ENCODE data around the gene SLC37A4.
A peak's percentile ranks its signal among the peaks of the same experiment; 100 is the strongest.
"Not testable (repeated sequence)": the region's sequence is repeated elsewhere in the genome, so short reads cannot be mapped to it uniquely, and the experiment has no call there.

SLC37A4 gene

DNA sequence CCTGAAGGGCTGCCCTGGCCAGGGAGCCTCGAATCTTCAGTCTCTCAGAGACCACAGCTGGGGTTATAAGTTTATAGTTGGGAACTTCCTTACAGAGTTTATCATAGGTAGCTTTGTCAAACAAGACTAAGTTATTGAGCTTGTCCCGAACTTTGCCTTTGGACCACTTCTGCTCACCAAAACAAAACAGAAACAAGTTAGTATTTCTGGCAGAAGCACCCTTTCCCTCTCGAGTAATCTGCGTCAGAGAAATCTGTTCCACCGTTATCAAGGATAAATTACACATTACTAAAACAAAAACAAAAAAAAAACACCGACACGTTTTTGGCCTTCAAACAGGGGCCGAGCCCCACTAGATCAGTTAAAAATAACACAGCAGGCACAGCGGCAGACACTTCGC is 13.3 kb downstream of the SLC37A4 start:
- DNase-seq (ENCODE audit: low read depth), result not testable (repeated sequence)

DNA sequence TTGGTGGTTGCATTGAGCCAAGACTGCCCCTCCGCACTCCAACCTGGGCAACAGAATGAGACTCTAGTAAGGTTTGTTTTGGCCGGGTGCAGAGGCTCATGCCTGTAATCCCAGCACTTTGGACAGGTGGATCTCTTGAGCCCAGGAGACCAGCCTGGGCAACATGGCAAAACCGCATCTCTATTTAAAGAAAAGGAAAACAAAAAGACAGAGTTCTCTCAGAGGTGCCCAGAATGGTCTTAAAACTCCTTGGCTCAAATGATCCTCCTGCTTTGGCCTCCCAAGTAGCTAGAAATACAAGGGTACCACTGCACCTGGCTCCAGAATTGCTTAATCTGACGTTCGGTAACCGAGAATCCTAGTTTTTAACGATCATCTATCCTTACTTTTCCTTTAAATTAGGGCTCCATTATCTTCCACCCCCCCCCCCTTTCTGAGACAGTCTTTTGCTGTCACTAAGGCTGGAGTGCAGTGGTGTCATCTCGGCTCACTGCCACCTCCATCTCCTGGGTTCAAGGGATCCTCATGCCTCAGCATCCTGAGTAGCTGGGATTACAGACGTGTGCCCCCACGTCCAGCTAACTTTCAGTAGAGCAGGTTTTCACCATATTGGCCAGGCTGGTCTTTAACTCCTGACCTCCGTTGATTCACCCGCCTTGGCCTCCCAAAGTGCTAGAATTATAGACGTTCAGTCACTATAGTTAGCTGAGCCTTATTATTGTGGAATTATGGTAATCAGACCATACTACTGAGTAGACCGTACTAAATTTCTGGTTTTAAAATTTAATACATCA is 14.3 kb downstream of the SLC37A4 start:
- DNase-seq (ENCODE audit: low read depth), result no peak

DNA sequence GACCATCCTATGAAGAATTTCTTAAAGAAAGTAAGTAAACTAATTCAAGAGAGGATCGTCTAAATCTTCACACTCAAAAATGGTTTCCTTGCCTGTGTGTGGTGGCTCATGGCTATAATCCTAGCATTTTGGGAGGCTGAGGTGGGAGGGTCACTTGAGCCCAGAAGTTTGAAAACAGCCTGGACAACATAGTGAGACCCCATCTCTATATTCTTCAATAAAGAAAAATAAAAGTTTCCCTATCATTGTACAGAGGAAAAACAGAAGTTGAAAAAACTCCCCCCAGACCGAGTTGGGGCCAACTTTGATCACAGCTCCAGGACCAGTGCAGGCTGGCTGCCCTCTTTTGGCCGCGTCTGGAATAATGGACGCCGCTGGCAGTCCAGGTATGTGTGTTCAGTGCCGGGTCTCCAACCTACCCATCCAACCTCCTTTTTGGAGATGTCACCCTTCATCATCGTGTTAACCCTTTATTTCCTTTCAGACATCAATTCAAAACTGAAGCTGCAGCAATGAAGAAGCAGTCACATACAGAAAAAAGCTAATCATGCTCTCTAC is 15.5 kb downstream of the SLC37A4 start:
- DNase-seq (ENCODE audit: low read depth), result no peak

DNA sequence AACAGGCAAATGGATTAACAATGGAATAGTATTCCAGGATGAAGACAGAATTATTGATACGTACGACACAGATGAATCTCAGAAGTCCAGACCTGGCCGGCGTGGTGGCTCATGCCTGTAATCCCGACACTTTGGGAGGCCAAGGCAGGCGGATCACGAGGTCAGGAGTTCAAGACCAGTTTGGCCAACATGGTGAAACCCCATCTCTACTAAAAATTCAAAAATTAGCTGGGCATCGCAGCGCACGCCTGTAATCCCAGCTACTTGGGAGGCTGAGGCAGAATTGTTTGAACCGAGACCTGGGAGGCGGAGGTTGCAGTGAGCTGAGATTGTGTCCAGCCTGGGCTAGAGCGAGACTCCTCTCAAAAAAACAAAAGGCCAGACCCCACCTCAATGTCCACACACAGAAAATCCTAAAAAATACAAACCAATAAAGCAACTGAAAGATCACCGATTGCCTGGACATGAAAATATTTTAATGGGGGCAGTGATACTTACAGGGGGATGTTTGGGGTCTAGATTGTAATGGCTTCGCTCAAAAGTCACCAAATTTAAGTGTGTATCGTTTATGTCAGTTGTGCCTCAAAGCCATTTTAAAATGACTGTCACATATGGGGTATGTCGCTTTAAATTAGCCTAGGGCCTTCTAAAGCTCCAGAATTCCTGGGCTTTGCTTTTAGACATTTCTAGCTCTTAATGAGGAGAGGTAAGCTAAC is 16.3 kb downstream of the SLC37A4 start:
- DNase-seq (ENCODE audit: low read depth), result no peak

DNA sequence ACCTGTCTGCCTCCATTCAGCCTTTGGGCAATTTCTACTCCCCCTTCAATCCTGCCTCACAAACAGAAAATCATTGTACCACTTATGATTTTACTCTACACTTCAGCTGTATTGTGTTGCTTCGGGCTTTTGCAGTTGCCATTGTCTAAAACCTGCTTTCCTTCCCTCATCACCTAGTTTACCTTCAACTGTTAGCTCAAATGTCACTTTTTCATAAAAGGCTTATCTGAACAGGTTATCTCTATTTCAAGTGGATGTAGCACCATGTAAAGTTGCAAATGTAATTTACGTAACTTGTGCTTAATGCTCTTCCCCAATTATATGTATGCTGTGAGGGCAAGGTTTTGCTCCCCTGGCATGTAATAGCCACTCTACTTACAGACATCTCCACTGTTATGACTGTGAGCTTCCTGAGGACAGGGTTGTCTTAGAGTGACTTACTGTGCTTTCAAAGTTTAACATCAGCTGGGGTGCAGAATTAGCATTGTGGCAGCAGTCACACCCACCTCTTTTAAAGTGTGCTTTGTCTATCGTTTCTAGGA is 18.0 kb downstream of the SLC37A4 start:
- no peak for DNase-seq (ENCODE audit: low read depth)

GRCh38 chr11:119011476-119012053 is 19.1 kb downstream of the SLC37A4 start:
- no peak for DNase-seq (ENCODE audit: low read depth)

DNA sequence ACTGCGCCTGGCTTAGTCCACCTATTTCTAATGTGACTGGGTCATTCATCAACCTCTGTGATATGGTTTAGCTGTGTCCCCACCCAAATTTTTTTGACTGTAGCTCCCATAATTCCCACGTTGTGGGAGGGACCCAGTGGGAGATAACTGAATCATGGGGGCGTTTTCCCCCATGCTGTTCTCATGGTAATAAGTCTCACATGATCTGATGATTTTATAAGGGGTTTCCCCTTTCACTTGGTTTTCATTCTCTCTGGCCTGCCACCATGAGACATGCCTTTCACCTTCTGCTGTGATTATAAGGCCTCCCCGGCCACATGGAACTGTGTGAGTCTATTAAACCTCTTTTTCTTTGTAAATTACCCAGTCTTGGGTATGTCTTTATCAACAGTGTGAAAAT is 24.0 kb downstream of the SLC37A4 start:
- DNase-seq (ENCODE audit: low read depth), result no peak

DNA sequence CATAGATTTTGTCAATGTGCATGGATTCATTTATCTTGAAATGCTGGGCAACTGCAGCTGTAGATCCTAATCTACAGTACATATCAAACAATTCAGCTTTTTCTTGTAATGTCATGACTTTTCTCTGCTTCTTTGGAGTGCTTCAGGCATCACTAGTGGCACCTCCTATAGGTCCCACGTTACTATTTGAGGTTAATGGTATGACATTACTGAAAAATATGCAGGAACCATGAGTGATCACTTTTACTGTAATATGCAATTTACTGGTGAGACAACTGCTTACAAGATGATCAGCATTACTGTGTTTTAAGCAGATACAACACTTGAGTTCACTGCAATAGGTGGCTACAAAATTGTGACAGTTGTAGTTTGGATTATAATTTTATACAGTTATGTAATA is 29.8 kb downstream of the SLC37A4 start:
- DNase-seq (ENCODE audit: low read depth), result no peak

DNA sequence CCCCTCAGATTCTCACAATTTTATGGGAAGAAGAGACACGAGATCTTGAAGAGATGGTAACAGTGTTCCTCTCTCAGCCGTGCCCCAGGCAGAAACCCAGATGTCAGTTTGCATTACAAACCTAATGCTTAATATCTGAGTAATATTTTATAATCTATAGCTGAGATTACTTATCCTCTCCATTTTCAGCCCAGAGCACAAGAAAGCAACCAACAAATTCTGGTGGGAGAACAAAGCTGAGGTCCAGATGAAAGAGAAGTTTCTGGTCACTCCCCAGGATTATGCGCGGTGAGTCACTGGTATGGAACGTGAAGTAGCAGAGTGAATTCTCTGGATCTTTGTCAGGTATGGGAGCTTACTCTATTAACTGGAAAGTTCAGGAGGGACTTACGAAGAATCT is 31.9 kb downstream of the SLC37A4 start:
- DNase-seq (ENCODE audit: low read depth), result peak; percentile 28

DNA sequence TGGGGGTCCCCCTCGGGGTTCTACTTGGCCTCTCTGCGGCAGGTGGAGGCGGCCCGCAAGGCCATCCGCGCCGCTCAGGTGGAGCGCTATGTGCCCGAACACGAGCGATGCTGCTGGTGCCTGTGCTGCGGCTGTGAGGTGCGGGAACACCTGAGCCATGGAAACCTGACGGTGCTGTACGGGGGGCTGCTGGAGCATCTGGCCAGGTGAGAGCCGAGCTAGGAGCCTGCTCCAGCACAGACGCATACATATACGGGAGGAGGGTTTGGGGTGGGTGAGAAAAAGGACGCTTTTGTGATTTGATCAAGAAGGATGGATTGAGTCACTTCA is 32.3 kb downstream of the SLC37A4 start:
- DNase-seq (ENCODE audit: low read depth), result no peak

GRCh38 chr11:118997627-118998387 is 32.9 kb downstream of the SLC37A4 start, which contains the start of gene CENATAC:
Gene CENATAC (plus strand): TSS chr11:118998138. CDS start chr11:118998198, 60 bp downstream.
- DNase-seq (ENCODE audit: low read depth), result peak; percentile 85

DNA sequence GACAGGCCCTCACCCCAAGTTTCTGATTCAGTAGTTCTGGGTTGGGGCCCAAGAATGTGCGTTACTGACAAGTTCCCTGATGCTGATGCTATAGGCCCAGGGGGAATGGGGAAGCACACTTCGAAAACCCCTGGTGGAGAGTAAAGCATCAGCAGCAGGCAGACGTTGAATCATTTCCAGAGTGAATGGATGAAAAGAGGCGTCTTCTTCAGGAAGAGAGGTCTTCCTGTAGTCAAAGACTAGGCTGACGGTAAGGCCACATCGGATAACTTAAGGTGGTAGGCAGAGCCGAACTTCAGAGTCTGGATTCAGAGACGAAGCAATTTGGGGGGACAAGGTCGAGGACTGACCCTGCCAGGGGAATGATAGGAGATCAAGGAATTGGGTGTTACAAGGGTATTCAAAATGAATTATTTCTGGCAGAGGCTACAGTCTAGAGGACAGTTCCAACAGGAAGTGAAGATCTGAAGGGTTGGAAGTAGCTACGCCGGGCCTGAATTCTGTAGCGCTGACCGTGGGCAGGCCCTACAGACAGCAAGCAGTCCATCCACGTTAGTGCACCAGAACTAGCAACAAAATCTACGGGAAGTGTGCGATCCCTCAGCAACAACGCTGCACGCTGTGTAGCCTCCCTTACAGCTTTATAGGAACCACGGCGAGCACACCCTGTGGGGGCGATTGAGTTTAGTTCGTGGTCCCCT is 33.6 kb downstream of the SLC37A4 start:
- DNase-seq (ENCODE audit: low read depth), result no peak

- DNase-seq (ENCODE audit: low read depth), result not testable (repeated sequence)
These were observed 39.1 kb downstream of the SLC37A4 start for GRCh38 chr11:118991486-118992038.

GRCh38 chr11:118988280-118988679 is 42.4 kb downstream of the SLC37A4 start:
- no peak for DNase-seq (ENCODE audit: low read depth)

DNA sequence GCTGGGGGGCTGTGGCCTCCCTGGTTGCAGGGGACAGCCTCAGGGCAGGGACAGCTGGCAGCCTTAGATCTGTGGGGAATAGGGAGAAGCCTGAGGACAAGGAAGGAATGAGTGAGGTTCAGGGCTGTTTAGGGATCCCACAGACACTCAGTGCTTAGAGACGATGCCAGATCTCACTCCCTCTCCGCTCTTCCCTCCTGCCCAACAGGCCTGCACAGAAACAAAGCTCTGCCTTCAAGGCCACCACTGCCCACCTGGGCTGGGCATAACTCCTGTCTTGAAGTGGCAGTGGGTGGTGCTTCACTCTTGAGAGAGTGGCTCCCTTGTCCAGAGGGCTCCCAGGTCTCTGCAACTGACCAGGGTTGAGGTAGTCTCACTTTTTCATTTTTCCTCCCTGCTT is 45.9 kb downstream of the SLC37A4 start:
- no peak for DNase-seq (ENCODE audit: low read depth)

- not testable (repeated sequence) for DNase-seq (ENCODE audit: low read depth)
These were observed 46.3 kb downstream of the SLC37A4 start for GRCh38 chr11:118984337-118984736.

DNA sequence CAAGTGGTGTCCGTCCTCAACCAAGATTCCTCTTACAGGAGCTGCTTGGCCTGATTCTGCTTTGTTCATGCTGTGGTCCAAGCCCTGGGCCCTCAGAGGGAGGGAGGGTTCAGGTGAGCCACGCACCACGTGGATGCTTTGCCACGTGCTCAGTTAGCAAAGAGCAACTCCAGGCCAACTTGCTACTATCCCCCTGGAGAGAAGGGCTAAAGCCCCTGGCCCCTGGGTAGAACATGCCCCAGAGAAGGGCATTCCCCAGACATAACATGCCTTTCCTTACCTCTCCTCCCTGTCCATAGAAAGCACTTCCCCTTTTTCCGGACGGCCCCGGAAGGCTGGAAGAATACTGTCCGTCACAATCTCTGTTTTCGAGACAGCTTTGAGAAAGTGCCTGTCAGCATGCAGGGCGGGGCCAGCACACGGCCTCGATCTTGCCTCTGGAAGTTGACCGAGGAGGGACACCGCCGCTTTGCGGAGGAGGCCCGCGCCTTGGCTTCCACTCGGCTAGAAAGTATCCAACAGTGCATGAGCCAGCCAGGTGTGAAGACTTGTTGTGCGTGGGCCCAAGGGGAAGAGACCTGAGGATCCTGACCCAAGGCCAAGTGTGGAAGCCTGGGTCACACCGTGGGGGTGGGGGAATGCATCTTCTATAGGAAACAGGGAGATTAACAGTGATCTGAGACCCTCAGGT is 50.3 kb downstream of the SLC37A4 start:
- no peak for DNase-seq (ENCODE audit: low read depth)

- DNase-seq (ENCODE audit: low read depth), result no peak
These were observed 51.2 kb downstream of the SLC37A4 start for GRCh38 chr11:118979434-118979833.

DNA sequence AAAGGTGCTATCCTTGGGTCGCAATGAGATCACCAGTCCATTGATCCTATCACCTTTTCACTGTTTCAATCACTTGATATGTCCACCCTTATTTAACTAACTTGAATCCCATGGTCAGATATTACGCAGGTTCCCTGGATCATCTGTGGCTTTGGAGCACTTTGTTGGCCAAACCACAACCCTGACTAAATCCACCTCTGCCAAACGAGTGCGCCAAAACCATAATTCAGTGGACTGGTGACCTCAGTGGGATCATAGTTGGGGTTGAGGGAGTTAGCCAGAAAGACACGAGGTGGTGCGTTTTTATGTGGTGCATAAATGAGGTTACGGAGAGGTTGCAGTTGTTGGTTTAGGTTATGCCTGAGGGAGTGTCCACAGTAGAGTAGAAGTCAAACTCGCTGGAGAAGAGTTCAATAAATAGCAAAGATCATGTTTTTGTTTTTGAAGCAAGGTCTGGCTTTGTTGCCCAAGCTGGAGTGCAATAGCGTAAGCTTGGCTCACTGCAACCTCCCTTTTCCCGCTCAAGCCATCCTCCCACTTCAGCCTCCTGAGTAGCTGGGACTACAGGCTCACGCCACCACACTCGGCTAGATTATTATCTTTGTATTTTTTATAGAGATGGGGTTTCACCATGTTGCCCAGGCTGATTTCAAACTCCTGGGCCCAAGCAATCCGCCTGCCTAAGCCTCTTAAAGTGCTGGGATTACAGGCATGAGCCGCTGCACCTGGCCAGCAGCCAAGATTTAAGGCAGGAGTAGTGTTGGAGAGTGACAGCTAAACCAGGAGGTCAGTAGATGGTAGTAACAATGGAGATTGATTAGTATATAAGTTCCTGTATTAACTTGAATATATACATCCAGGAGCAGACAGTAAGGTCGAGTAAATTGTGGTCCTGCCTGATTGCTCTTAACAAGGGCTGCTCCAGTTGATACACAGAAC is 54.6 kb downstream of the SLC37A4 start:
- DNase-seq (ENCODE audit: low read depth), result no peak

All from fibroblast of gingiva (primary cell).